NCI-H1105 (cell line): ENCODE data around the gene BEGAIN.
A peak's percentile ranks its signal among the peaks of the same experiment; 100 is the strongest.
"Not testable (repeated sequence)": the region's sequence is repeated elsewhere in the genome, so short reads cannot be mapped to it uniquely, and the experiment has no call there.

ENCODE experiments used
- DNase-seq: peaks from one replicate; lab custom pipeline; 2025; lab: John Stamatoyannopoulos, UW

The BEGAIN gene

GRCh38 chr14:100506053-100506452, 81.2 kb downstream of the BEGAIN start:
- DNase-seq, result not testable (repeated sequence)

- DNase-seq, result no peak
Observed at GRCh38 chr14:100504372-100505078, 82.7 kb downstream of the BEGAIN start.

GRCh38 chr14:100503251-100503650, 84.0 kb downstream of the BEGAIN start:
- peak; percentile 88 for DNase-seq

GRCh38 chr14:100502622-100503220, 84.5 kb downstream of the BEGAIN start:
- DNase-seq, result no peak

GRCh38 chr14:100500128-100500527, 87.1 kb downstream of the BEGAIN start:
- DNase-seq, result no peak

- no peak for DNase-seq
Observed at GRCh38 chr14:100498068-100498467, 89.1 kb downstream of the BEGAIN start.

GRCh38 chr14:100495917-100496316, 91.3 kb downstream of the BEGAIN start:
- no peak for DNase-seq

GRCh38 chr14:100494645-100495044, 92.6 kb downstream of the BEGAIN start:
- no peak for DNase-seq

GRCh38 chr14:100490252-100490651, 97.0 kb downstream of the BEGAIN start:
- no peak for DNase-seq

GRCh38 chr14:100488057-100488456, 99.2 kb downstream of the BEGAIN start:
- no peak for DNase-seq

GRCh38 chr14:100487304-100487703, 99.9 kb downstream of the BEGAIN start:
- DNase-seq, result no peak
